Measurements from ENCODE around the gene KRT86.

KRT86 gene

DNA sequence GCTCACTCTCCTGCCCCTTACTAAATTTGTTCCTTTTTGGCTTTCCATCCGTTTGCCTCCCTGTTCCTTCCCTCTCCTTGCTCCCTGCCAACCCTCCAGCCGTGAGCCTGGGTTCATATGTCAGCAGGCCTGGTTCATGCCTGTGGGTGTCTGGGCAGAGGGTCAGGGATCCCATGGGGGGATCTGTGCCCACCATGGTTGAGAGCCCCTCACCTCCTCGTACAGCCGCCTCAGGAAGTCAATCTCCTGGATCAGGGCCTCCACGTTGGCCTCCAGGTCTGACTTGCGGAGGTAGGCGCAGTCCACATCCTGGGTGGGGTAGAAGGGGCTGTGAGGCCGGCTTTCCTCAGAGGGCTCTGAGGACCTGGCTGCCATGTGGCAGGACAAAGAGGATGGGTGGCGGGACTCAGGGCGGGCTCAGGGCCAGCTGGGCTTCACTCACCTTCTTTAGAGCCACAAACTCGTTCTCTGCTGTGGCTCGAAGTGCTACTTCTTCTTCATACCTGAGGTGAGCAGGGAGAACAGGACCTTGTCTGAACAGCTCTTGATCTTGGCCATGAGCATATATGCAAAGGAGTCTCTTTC is 43.1 kb downstream of the KRT86 start:
- no peak for DNase-seq

DNA sequence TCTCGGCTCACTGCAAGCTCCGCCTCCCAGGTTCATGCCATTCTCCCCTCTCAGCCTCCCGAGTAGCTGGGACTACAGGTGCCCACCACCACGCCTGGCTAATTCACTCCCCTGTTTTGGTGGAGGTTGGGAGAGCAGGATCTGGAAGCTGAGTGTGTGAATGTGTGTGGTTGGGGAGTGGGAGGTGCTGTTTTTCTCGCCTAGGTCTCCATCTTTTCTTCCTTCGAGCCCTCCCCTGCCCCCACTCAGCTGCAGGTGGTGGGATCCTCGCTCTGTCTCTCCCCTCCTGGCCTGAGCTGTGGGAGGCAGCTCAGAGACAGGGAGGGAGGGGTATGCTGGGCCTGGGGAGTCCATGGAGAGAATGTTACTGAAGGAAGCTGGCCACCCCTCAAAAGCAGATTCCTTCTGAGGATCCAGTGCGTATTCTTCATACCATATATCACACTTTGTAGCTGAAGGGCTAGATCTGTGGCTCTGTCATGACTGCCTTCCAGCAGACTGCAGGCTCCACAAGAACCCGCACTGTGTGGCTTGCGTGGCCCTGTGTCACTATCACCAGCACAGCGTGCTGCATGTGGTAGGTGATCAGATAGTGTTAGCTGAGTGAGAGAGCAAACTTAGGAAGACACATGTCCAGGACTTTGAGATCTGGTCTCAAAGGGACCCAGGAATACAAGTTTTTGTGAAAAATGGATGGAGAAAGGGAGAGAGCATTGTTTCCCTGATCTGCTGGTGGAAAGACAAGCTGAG is 44.0 kb downstream of the KRT86 start:
- no peak for DNase-seq

DNA sequence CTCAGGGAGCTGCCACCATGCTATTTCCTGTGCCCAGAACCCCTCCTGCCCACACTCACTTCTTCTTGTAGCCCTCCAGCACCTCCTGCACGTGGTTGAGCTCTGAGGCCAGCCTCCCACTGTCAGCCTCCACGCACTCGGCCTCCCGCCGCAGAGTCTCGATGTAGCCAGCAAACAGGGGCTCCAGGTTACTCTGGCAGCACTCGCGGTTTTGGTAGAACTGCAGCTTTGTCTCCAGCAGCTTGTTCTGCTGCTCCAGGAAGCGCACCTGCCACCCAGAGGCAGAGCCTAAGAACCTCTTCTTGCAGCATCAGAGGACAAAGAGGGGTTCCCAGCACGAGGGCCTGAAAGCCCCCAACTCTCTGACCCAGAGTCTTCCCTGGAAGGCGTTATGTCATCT is 44.7 kb downstream of the KRT86 start:
- DNase-seq = no peak

DNA sequence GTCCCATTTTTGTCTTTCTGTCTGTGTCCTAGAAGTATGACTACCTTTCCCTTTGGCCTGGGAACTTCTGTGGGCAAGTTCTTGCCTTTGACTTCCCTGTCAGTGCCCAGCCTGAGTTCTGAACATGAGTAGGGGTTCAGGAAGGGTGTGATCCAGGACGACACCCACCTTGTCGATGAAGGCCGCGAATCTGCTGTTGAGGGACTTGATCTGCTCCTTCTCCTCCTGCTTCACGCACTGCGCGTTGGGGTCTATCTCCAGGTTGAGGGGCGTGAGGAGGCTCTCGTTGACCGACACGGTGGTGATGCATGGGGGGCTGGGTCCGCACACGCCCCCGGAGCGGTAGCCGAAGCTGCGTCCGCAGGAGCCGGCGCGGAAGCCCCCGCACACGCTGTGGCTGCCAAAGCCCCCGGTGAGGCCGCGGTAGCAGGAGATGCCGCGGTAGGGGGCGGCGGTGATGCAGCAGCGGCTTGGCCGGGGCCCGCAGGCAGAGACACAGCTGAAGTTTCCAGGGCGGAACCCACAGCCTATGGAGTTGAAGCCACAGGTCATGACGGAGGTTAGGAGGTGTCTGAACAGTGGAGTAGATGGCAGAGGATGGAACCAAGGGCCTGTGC is 46.4 kb downstream of the KRT86 start, which contains the start of gene KRT83:
TSS of gene KRT83 (minus strand) at position 615 of the 617 bp plus-strand sequence. CDS start at position 552, 63 bp downstream.
- no peak for DNase-seq

DNA sequence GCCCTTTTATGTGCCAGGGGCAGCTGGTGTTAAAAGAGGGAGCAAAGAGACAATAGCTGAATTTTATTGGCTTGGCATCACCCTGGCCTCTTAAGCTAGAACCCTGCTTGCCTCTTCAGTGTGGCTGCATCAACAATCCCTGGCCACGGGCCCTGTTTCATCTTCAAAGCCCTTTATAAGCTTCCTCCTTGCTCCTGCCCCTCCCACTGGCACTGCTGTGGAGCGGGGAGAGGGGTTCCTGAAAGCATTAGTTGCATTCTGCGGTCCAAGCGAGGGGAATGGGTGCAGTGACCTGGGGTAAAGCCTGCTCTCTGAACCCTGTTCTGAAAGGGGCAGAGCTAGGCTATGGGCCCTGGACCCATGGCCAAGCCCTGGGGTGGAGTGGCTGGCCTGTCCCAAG is 47.0 kb downstream of the KRT86 start:
- no peak for DNase-seq

DNA sequence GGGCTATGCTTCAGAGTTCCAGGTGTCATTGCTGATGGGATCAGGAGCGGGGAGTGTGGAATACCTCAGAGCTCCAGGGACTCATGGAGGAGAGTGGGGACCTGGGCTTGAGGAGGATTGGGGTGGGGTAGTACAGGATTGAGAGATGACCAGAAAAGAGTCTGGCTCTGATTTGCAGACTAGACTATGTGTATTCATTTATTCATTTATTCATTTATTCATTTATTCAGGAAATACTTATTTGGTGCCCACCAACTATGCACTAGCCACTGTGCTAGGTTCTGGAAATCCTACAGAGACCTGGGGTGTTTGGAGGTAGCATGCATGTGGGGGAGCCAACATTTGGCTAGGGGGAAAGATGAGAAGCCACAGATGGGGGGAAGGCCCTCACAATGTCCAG is 47.6 kb downstream of the KRT86 start:
- DNase-seq = no peak

DNA sequence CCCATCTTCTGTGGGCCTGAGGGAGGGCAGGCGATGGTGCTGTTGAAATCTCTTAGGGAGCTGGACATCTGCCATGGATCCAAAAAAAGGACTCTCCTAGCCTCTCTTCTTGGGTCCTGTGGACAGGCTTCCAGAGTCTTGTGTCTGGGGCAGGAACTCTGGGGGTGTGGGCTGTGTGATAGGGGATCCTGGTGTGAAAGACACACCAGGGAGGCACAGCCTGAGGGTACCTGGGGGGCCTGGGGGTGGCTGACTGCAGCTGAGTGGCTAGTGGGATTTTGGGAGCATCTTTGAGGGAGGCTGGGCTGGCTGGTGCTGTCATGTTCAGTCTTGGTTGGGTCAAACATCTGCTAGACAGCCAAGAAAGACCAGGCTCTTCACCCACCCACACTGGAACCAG is 48.6 kb downstream of the KRT86 start:
- DNase-seq = no peak

DNA sequence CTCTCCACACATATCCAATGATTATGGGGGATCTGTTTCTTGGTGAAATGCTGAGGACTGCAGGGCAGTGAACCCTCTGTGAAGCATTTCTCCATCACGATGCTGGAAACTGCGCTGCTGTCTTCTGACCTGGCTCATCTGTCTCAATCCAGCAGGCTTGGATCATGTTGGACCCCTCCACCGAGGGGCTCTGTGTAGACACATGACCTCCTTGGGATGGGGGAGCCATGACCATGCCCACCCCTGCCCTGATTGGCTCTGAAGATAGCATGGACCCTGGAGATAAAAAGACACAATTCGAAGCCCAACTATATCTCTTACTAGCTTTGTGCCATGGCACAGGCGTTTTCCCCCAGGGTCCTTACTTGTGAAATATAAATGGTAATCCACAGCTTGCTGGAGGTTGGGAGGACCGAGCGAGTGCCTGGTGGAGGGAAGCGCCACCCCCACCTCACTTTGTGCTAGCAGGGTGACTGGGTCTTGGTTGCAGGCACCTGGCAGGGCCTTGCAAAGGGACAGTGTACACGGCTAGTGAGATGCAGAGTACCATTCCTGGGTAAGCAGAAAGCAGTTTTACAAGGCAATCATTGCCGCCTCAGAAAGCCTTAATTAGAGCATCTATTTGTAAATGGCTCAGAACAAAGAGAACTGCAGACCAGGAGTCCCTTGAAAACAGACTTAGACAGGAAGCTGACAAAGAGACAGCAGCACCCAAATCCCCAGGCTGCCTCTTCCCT is 49.1 kb downstream of the KRT86 start:
- no peak for DNase-seq

DNA sequence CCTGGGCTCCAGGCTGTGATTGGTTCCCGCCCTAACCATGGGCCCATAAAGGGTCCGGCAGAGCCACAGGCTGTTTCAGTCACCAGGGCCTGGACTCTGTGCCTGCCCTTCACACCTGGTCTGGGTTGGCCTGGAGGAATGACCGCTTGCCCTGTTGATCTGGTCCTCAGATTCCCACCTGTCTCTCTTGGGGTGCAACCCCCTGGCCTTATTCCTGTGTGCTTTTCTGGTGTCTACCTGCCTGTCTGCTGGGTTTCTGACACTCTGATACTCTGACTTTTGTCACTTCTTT is 49.7 kb downstream of the KRT86 start:
- DNase-seq = no peak

DNA sequence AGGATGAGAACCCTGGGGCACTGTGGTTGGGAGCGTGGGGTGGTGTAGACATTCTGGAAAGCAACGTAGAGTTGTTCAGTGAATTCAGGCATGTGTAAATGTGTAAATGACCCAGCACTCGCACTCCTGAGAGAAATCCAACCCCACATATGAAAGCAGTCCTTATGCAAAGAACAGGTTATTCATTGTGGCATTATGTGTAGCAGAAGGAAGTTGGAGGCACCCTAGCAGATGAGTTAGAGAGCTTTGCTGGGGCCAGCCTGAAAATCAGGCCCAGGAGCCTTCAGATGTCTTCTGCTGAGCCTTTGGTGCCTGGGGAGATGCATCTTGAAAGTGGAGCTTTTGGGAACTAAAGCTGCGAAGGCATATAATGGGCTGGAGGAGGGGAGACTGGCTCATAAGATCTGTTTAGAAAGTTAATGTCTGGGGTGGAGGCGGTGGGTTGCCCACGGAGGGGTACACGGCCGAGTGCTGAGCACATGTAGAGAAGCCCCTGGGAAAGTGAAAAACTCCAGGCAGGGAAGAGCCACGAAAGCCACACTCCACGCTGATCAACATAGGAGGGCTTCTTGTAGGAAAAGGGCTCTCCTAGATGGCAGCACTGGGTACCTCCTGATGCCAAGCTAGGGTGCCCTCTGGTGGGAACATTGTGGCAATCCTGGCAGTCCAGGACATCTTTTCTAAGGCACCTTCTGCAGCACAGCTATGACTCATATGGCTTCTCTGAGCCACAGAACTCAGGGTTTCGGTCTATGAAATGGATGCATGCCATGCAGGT is 52.8 kb downstream of the KRT86 start:
- peak; percentile 91 for DNase-seq

DNA sequence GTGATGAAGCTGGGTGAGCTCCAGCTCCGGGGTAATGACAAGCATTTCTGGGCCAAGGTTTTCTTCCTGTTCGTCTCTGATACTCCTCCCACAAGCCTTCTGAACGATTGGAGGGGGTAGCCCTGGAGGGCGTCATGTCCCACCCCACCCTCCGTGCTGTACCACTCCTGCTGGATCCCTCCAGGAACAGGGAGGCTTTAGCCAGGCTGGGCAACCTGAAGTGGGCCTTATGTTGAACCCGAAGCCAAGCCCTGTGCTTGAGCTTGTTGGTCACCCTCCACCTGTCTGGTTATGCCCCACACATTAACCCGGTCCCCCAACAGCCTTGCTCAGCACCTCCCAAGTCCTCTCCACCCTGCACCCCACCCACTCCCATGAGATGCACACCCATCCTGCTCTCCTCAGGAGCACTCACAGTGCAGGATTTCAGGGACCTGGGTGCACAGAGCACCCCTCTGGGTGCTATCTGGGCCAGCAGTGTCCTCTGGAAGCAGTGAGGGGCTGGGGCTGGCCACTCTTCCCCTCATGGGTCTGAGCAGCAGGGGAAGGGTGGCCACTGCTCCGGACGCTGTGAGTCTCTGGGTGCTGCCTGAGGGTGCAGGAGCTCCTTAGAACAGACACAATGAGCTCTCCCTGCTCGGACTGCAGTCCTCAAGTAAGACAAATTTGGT is 53.5 kb downstream of the KRT86 start:
- no peak for DNase-seq

DNA sequence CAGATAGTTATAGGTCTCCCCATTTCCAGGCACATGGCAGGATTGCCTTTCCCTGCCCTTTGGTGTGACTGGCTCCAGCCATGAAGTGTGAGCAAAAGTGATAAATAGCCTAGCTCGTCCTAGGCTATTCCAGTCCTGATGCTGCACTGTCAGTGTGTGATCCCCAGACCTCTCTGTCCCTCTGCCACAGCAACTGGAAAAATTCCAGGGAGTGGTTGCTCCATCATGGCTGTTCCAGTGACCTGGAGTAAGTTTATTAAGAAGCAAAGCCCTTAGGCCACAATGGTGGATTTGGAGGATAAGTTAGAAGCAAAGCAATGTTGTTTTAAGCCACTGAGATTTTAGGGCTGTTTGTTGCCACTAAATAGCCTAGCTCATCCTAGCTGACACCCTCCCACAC is 56.6 kb downstream of the KRT86 start:
- no peak for DNase-seq

DNA sequence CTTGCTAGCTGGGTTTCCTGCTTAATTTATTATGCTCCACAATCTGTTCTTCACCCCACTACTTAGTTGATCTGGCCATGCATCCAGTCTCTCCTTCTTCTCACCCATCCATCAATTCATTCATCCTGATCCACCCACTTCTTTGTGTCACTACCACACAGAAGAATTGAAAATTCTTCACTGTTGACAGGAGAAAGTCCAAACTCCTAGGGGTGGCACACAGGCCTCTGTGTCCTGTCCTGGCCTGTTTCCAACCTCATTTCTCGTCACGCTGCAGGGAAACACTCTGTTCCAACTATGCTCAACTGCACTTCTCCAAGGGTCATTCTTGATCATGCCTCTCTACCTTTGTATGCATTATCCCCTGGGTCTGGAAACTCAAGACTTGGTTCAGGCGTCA is 57.4 kb downstream of the KRT86 start:
- DNase-seq = no peak

DNA sequence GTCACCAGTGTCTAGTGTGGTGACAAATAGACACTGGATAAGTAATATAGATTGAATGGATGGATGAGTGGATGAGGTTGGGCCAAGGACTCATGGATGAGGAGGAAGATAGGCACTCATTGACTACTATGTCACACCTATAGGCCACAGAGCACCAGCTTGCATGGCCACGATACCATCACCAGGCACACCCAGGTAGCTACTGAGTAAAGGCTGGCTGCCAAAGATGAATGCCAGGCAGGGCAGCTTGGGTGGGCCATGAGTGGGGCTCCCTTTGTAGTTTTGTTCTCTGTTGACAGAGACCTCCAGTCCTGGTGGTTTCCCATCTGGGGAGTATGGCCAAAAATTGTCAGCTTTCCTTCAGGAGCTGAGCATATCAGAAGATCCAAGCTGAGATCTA is 57.9 kb downstream of the KRT86 start:
- DNase-seq = no peak

DNA sequence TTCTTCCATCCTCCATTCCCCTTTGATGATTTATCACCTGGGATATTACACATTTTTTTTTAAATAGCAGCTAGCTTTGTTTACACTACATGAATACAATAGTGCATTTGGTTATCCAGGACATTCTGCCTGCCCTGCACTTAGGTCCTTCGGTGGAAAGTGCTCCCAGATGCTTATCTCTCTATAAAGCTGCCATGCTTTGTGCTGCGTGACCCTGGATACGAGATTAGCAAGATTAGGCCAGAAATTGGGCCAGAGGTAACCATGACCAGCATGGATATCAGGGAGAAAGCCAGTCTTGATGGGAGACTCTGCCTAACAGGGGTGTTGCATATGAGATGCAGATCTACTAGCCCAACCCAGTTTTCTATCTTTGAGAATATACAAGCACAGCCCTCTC is 58.9 kb downstream of the KRT86 start:
- DNase-seq = no peak

DNA sequence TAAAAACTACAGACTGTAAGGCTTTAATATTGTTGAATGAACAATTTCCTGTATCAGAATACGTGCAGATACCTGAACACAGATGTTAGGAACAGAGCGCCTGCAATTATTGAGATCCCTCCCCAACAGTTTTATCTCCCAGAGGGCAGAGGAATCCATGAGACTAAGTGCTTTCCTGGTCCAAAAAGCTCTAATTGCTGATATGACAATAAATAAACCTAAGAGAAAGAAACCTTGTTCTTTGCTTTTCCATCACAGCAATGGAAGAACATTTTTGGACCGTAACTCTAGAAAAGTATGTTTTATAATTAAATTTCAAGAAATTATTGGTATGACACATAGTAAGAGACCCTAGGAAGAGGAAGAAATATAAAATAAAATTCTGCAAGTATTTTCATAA is 59.7 kb downstream of the KRT86 start:
- no peak for DNase-seq

DNA sequence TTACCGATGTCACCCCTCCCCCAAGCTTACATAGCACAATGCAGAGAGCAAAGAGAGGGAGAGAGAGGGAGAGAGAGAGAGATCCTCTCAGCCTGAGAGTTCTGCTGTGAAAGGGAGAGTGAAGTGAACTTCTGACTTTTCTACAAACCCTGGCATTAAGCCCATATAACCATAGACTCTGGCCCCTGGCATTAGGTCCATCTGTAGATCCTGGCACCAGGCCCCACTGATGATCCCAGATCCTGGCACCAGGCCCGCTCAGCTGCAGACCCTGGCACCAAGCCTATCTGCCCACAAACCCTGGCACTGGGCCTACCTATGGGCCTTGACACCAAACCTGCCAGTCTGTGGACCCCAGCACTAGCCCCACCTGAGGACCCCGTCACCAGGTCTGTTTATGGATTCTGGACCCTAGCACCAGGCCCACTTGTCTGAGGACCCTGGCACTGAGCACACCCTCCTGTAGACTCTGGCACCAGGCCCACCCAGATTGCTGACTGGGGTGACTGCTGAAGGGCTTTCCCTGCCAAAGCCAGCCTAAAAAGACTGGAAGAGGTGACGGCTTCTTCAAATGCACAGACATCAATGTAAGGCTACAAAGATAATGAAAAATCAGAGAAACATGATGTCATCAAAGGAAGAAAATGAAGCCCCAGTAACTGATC is 61.3 kb downstream of the KRT86 start:
- no peak for DNase-seq

DNA sequence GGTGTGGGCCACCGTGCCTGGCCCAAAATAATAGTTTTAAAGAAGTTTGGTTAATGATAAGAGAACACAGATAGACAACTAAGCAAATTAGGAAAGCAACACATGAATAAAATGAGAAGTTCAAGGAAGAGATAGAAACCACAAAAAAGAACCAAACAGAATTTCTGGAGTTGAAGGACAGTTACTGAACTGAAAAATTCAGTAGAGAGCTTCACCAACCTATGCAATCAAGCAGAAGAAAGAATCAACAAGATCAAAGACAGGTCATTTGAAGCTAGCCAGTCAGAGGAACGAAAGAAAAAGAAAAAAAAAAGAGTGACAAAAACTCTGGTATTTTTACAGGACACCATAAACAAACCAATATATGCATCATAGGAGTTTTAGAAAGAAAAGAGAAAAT is 62.2 kb downstream of the KRT86 start:
- DNase-seq = no peak

DNA sequence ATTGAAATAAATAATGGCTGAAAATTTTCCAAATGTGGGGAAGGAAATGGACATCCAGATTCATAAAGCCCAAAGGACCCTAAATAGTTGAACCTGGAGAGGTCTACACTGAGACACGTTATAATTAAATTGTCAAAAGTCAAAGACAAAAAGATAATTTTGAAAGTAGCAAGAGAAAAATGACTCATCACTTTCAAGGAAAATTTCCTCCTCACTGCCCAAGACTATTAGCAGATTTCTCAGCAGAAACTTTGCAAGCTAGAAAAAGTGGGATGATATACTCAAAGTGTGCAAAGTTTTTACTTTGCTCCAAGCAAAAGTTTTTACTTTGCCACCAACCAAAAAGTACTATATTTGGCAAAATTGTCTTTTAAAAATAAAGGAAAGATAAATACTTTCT is 62.6 kb downstream of the KRT86 start:
- no peak for DNase-seq

DNA sequence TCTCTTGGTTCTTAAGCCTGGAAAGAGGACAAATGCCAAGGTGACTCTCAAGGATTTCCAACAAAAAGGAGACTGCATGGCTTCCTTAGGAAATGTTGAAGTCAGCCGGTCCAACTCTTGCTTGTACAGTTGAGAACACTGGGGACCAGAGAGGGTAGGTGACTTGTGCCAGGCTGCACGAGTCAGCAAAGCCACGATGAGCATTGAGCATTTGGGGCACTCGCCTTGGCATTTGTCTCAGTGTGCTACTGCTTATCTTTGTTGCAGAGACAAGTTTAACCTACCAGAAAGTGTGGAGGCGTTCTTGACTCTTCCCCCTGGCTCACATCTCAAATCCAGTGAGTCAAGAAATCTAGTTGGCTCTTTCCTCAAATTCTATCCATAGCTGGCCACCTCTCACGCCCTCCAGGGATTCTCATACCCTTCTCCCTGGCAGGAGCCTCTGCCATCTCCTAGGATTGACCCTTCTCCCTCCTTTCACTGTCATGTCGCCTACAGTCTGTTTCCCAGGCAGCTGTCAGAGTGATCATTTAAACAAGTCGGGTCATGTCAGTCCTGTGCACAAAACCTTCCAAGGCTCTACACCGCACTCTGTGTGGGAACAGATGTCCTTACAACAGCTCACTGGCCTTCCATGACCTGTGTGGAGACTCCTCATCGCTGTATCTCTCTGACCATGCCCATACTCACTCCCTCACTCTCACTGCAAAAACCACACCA is 64.0 kb downstream of the KRT86 start:
- DNase-seq = no peak

DNA sequence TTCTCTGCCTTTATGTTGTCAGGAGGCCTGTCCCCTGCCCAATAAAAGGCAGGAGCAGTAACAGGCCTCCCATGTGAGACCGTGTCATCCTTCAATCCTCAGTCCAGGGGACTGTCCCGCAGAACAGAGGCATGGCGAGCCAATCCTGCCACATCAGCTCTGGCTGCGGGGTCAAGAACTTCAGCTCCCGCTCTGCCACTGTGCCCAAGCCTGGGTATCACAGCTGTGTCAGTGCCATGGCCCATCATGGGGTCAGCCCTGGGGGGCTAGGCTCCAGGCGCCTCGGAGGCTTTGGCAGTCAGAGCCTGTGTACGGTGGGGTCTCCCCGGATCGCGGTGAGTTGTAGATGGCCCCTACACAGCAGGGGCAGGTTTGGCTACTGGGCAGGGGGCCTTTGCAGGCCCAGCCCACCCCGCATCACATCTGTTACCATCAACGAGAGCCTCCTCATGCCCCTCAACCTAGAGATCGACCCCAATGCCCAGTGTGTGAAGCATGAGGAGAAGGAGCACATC is 66.7 kb downstream of the KRT86 start:
- no peak for DNase-seq

Measured in activated CD4-positive, alpha-beta T cell treated with anti-CD3 and anti-CD28 coated beads, Interleukin-2, amount 50 U/mL, for 16 hours (primary cell).